HG02623 (cell line): ENCODE data around the gene TNS4.

Experiments used
- ATAC-seq: cut with Tn5 transposase; IDR thresholded peaks from one replicate; pipeline ENCODE4 v1.9.1; 2021; ENCODE audit warnings: moderate library complexity; ENCODE audit not compliant: unreplicated experiment

The TNS4 gene

GRCh38 chr17:40458851-40459482 lies 42.5 kb downstream of the TNS4 start:
- ATAC-seq = no peak

- ATAC-seq = no peak
These were observed 43.2 kb downstream of the TNS4 start for GRCh38 chr17:40457964-40458791.

GRCh38 chr17:40457369-40457768 lies 44.1 kb downstream of the TNS4 start:
- no peak for ATAC-seq

GRCh38 chr17:40456396-40456951 lies 44.9 kb downstream of the TNS4 start:
- ATAC-seq = no peak

- no peak for ATAC-seq
These were observed 46.8 kb downstream of the TNS4 start for GRCh38 chr17:40454613-40454995.

- ATAC-seq = no peak
These were observed 47.4 kb downstream of the TNS4 start for GRCh38 chr17:40453881-40454612.

GRCh38 chr17:40452921-40453378 lies 48.5 kb downstream of the TNS4 start:
- no peak for ATAC-seq

GRCh38 chr17:40452216-40452787 lies 49.1 kb downstream of the TNS4 start:
- no peak for ATAC-seq

- no peak for ATAC-seq
These were observed 50.0 kb downstream of the TNS4 start for GRCh38 chr17:40451420-40451819.

GRCh38 chr17:40450175-40450574 lies 51.2 kb downstream of the TNS4 start:
- ATAC-seq = no peak

GRCh38 chr17:40448639-40449261 lies 52.7 kb downstream of the TNS4 start:
- no peak for ATAC-seq

GRCh38 chr17:40448213-40448638 lies 53.2 kb downstream of the TNS4 start:
- ATAC-seq = no peak

- no peak for ATAC-seq
These were observed 53.6 kb downstream of the TNS4 start for GRCh38 chr17:40447806-40448205.

- no peak for ATAC-seq
These were observed 54.2 kb downstream of the TNS4 start for GRCh38 chr17:40447148-40447644.

- ATAC-seq = no peak
These were observed 55.5 kb downstream of the TNS4 start for GRCh38 chr17:40445751-40446468.

GRCh38 chr17:40443988-40444899 lies 57.2 kb downstream of the TNS4 start:
- no peak for ATAC-seq

GRCh38 chr17:40443196-40443987 lies 58.0 kb downstream of the TNS4 start, which contains the start of gene IGFBP4:
IGFBP4 (plus strand) TSS chr17:40443450; CDS start chr17:40443736, 286 bp downstream.
- no peak for ATAC-seq
